ENCODE results near the gene DGKI. TPM values are rescaled to one million over a fixed set of nuclear protein-coding genes. Genes with fewer than 3 reads are reported as not detected.
A peak's percentile ranks its signal among the peaks of the same experiment; 100 is the strongest.

The DGKI gene
- total and polyA plus RNA-seq, 2 of the 4 experiments (the other 2 are of a cell fraction), result 3.9 to 15.8 TPM

DNA sequence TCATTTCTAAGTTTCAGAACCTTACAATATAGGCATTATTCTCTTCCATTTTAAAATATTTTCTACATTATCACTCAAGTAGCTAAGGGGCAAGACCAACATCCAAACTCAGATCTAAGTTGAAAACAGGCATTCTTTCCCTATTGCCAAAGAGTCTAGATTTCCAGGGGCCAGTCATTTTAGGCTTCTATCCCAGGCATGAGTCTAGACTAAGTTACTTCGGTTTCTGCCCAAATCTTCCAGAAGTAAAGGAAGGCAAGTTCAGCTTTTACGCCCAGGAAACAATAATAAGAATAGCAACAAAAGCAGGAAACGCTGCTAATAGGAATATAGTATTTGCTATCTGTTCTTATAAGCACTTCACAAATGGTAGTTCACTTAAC lies 189.9 kb downstream of the DGKI start:
- Histone ChIP-seq H4K8ac (ENCODE audit: low read depth in 2 of 2, low read length in 2 of 2) (no peak overlapping the region), H3K27me3 (ENCODE audit: control insufficient read depth, insufficient read depth, low read length) (no peaks in the 10 kb centered on the region), H3K79me1 (ENCODE audit: low read depth in 1 of 2, low read length in 2 of 2) (no peaks in the 10 kb centered on the region), H3K56ac (ENCODE audit: extremely low read depth, insufficient read depth, low read length) (no peak overlapping the region), H3K18ac (ENCODE audit: low read depth, low read length) (no peak overlapping the region), H4K20me1 (ENCODE audit: insufficient read depth, low read length) (no peaks in the 10 kb centered on the region), H3K9me3 (ENCODE audit: control insufficient read depth, insufficient read depth, low read length) (no peaks in the 10 kb centered on the region), H2AFZ (replicated peaks; ENCODE audit: low read length, poor library complexity) (no peak overlapping the region), H2AK5ac (ENCODE audit: low read depth, low read length) (no peak overlapping the region), H3K23ac (ENCODE audit: low read depth, low read length) (no peak overlapping the region), H3K27ac (ENCODE audit: insufficient read depth, low read length) (no peak overlapping the region), H3K4me3 (ENCODE audit: insufficient read depth, low read depth, low read length) (no peak overlapping the region), H4K91ac (ENCODE audit: insufficient read depth, low read depth, low read length) (0 out of 2 replicates have a peak overlapping the region, but pooled peaks have one; percentile 18), H2BK15ac (ENCODE audit: low read depth, low read length) (no peak overlapping the region; the same call in 2 of the 3 replicates), H4K5ac (ENCODE audit: low read depth, low read length) (no peak overlapping the region), H2BK20ac (ENCODE audit: low read depth, low read length) (peak overlapping the region; percentile 59), H2AK9ac (replicated peaks; ENCODE audit: low read depth, low read length, poor library complexity) (no peak overlapping the region), H3K9ac (ENCODE audit: low read depth, low read length) (no peak overlapping the region), H3K36me3 (ENCODE audit: control insufficient read depth, insufficient read depth, low read length) (no peaks in the 10 kb centered on the region), H2BK120ac (ENCODE audit: low read depth, low read length) (peak overlapping the region; percentile 58; the same call in 1 of the 2 replicates), H3K4me1 (ENCODE audit: control insufficient read depth, insufficient read depth, low read length) (peaks cover 3% of the 10 kb centered on the region), H3K14ac (replicated peaks; ENCODE audit: low read depth, low read length) (peak overlapping the region; percentile 40; the same call in 1 of the 2 replicates), H3K4ac (ENCODE audit: low read depth, low read length) (peak overlapping the region; percentile 35; the same call in 1 of the 2 replicates), H3K9me1 (ENCODE audit: insufficient read depth, low read length) (peaks cover 5% of the 10 kb centered on the region), H2BK5ac (ENCODE audit: low read depth, low read length, poor library complexity, severe bottlenecking) (no peak overlapping the region), H3K4me2 (ENCODE audit: low read depth, low read length) (no peak overlapping the region)
- no TSS peak for BruUV-seq (replicated peaks)
- WGBS, 2 experiments (ENCODE audit: extremely low coverage in 2 of 2, insufficient read length in 1 of 2), result no CpG with 5 or more reads among the region's 3 CpGs
- CTCF ChIA-PET, result interaction anchor here (0.5 to 2.6 kb wide), 26 partner anchors 9 to 702 kb away, joined by 3 to 16 read pairs (median 4); partner anchors contain the start of genes CREB3L2 and DGKI
- DNase-seq (no peak), ATAC-seq (ENCODE audit: low read depth) (no peak)
- intact Hi-C loops (cut with micrococcal nuclease) (loop anchor here (1.0 to 2.0 kb wide), 4 partner anchors 50 to 351 kb away; partner anchors contain the start of gene DGKI), dilution Hi-C loops (cut with HindIII; ENCODE audit: low sequenced_read_pairs, unreplicated experiment) (no loop called here), in situ Hi-C loops (cut with MboI; ENCODE audit: low sequenced_read_pairs) (loop anchor here (10.0 kb wide), 1 partner anchor 348 kb away; the partner anchor contains the start of gene CREB3L2)
- no peak for TF ChIP-seq BHLHE40 (IDR thresholded peaks at IDR 0.05; ENCODE audit: low read depth, low read length)
- TF ChIP-seq ELK1 (IDR thresholded peaks at IDR 0.05; ENCODE audit: borderline replicate concordance, low read depth, low read length), result no peak
- no peak for TF ChIP-seq RFX5 (IDR thresholded peaks at IDR 0.05; ENCODE audit: low read depth, low read length)
- TF ChIP-seq RAD21 (IDR thresholded peaks at IDR 0.05; ENCODE audit: low read length), result no peak
- no peak for TF ChIP-seq NFE2L2 (IDR thresholded peaks at IDR 0.05; ENCODE audit: low read depth, low read length)
- TF ChIP-seq SMC3 (IDR thresholded peaks at IDR 0.05; ENCODE audit: low read depth, low read length), result no peak
- TF ChIP-seq MXI1 (IDR thresholded peaks at IDR 0.05; ENCODE audit: borderline replicate concordance, low read depth, low read length), result no peak
- TF ChIP-seq USF2 (IDR thresholded peaks at IDR 0.05; ENCODE audit: low read depth, low read length), result no peak
- TF ChIP-seq FOS (IDR thresholded peaks at IDR 0.05; ENCODE audit: low read depth, low read length), result no peak
- TF ChIP-seq CEBPB (IDR thresholded peaks at IDR 0.05; ENCODE audit: low read depth, low read length), result no peak
- TF ChIP-seq RCOR1 (IDR thresholded peaks at IDR 0.05; ENCODE audit: insufficient replicate concordance, low read length), result no peak
- TF ChIP-seq MAFK (IDR thresholded peaks at IDR 0.05; ENCODE audit: low read depth, low read length), result no peak
- TF ChIP-seq CHD1 (IDR thresholded peaks at IDR 0.05; ENCODE audit: low read depth, low read length), result no peak
- TF ChIP-seq POLR2A (IDR thresholded peaks at IDR 0.05; ENCODE audit: low read depth, low read length), result no peak
- no peak for TF ChIP-seq MAZ (IDR thresholded peaks at IDR 0.05; ENCODE audit: borderline replicate concordance, low read depth, low read length)
- POLR2A ChIA-PET (ENCODE audit: unreplicated experiment), result interaction anchor here (0.8 to 0.9 kb wide), 2 partner anchors 14 to 335 kb away, joined by 3 read pairs; no protein-coding TSS in a partner anchor
